GM18868 (cell line): ENCODE data around the gene ANXA10.
"Not testable (repeated sequence)": the region's sequence is repeated elsewhere in the genome, so short reads cannot be mapped to it uniquely, and the experiment has no call there.

Experiments used
- ATAC-seq: cut with Tn5 transposase; IDR thresholded peaks from one replicate; pipeline ENCODE4 v1.9.1; 2021; ENCODE audit warnings: mild to moderate bottlenecking, moderate library complexity; ENCODE audit not compliant: unreplicated experiment

ANXA10 gene

GRCh38 chr4:168153596-168154440 lies 61.5 kb downstream of the ANXA10 start:
- peak; percentile 87 for ATAC-seq

- no peak for ATAC-seq
Measured at GRCh38 chr4:168154546-168155277, 62.4 kb downstream of the ANXA10 start.

GRCh38 chr4:168162604-168163003 lies 70.3 kb downstream of the ANXA10 start:
- no peak for ATAC-seq

- no peak for ATAC-seq
Measured at GRCh38 chr4:168163106-168163505, 70.8 kb downstream of the ANXA10 start.

GRCh38 chr4:168164045-168164444 lies 71.7 kb downstream of the ANXA10 start:
- ATAC-seq = no peak

GRCh38 chr4:168164915-168165548 lies 72.7 kb downstream of the ANXA10 start:
- ATAC-seq = no peak

- peak; percentile 96 for ATAC-seq
Measured at GRCh38 chr4:168167714-168168284, 75.5 kb downstream of the ANXA10 start.

- ATAC-seq = no peak
Measured at GRCh38 chr4:168174308-168174707, 82.0 kb downstream of the ANXA10 start.

- ATAC-seq = no peak
Measured at GRCh38 chr4:168177546-168178149, 85.3 kb downstream of the ANXA10 start.

GRCh38 chr4:168183717-168184571 lies 91.6 kb downstream of the ANXA10 start:
- peak; percentile 50 for ATAC-seq

GRCh38 chr4:168188754-168189153 lies 96.4 kb downstream of the ANXA10 start:
- peak; percentile 85 for ATAC-seq

- ATAC-seq = no peak
Measured at GRCh38 chr4:168197926-168198325, 105.6 kb downstream of the ANXA10 start.

GRCh38 chr4:168199260-168199957 lies 107.1 kb downstream of the ANXA10 start:
- ATAC-seq = peak; percentile 61

GRCh38 chr4:168200685-168201084 lies 108.3 kb downstream of the ANXA10 start:
- peak; percentile 68 for ATAC-seq

GRCh38 chr4:168203233-168203911 lies 111.0 kb downstream of the ANXA10 start:
- ATAC-seq = no peak

- ATAC-seq = no peak
Measured at GRCh38 chr4:168208957-168209614, 116.7 kb downstream of the ANXA10 start.

- no peak for ATAC-seq
Measured at GRCh38 chr4:168212656-168213055, 120.3 kb downstream of the ANXA10 start.

GRCh38 chr4:168213511-168213910 lies 121.2 kb downstream of the ANXA10 start:
- ATAC-seq = not testable (repeated sequence)
